Measurements from ENCODE around the gene GNGT1.
"Not testable (repeated sequence)": the region's sequence is repeated elsewhere in the genome, so short reads cannot be mapped to it uniquely, and the experiment has no call there.

The GNGT1 gene

DNA sequence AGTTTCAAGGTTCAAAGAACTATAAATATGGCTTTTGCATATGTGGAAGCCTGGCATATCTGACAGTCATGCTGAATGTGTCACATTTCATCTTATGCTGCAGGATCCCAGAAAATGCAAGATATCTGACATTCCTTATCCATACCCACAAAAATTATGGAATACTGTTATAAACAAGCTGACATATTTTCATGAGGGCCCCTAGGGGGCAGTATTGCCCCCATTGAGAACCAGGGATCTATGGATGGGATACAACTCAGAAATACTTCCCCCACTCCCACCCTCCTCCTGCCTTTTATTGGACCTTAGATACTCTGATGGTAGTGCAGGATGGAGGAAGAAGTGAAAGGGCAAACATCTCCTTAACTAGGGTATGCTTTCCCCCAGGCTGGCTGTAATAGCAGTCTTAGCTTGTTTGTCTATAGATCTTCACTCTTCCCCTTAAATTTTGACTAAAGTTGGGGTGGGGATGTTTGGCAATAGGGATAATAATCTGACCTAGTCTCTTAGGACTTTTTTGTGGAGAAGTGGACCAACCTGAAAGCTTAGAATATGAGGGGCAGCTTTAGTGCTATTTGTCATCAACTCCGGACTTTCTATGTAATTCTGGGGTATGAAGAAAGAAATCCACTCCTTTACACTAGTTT is 3.5 kb upstream of the GNGT1 start:
- DNase-seq (ENCODE audit: extremely low read depth in 1 of 2, low read depth in 1 of 2), result no peak

DNA sequence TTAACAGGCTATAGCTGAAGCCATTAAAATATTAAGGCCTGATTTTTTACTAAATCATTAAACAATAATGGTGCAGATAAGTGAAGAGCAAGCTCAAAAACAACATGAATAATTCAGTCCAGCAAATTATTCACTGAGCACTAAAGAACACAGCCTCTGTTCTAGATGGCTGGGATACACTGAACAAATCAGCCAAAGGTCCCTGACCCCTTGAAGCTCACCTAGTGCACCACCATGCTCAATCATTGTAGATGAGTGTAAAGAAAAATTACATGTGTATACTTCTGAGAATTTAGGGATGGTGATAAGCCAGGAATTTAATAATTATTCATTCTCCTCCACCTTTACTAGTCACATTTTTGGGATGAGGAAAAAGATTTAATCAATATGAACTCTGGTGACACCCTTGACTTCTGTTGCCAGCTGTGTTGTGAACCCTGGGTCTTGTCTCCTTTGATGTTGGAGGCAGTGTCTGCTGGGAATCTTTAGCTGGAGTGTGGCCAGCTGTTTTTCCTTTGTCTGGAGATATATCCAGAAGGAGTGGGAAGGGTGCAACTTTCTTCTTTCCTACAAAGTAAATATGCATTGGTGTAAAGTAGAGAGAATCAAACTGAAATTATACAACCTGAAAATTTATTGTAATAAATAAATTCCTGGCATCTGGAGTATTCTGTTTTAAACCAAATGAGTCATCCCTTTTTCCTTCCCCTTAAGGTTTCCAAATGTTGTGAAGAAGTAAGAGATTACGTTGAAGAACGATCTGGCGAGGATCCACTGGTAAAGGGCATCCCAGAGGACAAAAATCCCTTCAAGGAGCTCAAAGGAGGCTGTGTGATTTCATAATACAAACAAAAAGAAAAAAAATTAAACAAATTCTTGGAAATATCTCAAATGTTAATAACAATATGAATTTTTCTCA is 4.0 kb downstream of the GNGT1 start:
- no peak for DNase-seq (ENCODE audit: extremely low read depth in 1 of 2, low read depth in 1 of 2)

GRCh38 chr7:93911242-93911641 is 4.9 kb downstream of the GNGT1 start:
- not testable (repeated sequence) for DNase-seq (ENCODE audit: extremely low read depth in 1 of 2, low read depth in 1 of 2)

- not testable (repeated sequence) for DNase-seq (ENCODE audit: extremely low read depth in 1 of 2, low read depth in 1 of 2)
These were observed 5.3 kb downstream of the GNGT1 start for GRCh38 chr7:93911661-93912060.

GRCh38 chr7:93913197-93913596 is 6.8 kb downstream of the GNGT1 start:
- no peak for DNase-seq (ENCODE audit: extremely low read depth in 1 of 2, low read depth in 1 of 2)

GRCh38 chr7:93914581-93915066 is 8.3 kb downstream of the GNGT1 start:
- no peak for DNase-seq (ENCODE audit: extremely low read depth in 1 of 2, low read depth in 1 of 2)

GRCh38 chr7:93915206-93915842 is 9.0 kb downstream of the GNGT1 start:
- not testable (repeated sequence) for DNase-seq (ENCODE audit: extremely low read depth in 1 of 2, low read depth in 1 of 2)

GRCh38 chr7:93915888-93916287 is 9.5 kb downstream of the GNGT1 start:
- not testable (repeated sequence) for DNase-seq (ENCODE audit: extremely low read depth in 1 of 2, low read depth in 1 of 2)

DNA sequence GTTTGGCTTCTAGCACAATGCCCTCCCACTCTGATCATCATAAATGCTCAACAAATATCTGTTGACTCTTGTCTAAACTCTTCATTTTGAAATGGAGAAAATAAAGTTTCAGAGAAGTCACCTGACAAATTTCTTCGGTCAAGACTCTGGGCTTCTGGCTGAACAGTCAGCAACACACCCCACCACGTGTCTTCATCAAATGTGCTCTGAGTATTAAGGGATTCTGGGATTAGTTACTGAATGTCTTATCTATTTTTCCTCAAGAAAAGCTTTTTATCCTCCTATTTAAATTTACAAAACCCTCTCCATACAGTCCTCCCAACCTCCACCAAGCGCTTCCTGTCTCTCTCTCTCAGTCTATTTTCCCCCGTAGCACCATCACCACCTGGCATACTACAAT is 9.9 kb downstream of the GNGT1 start:
- DNase-seq (ENCODE audit: extremely low read depth in 1 of 2, low read depth in 1 of 2), result not testable (repeated sequence)

- DNase-seq (ENCODE audit: extremely low read depth in 1 of 2, low read depth in 1 of 2), result no peak
These were observed 14.3 kb downstream of the GNGT1 start for GRCh38 chr7:93920496-93921182.

- no peak for DNase-seq (ENCODE audit: extremely low read depth in 1 of 2, low read depth in 1 of 2)
These were observed 14.8 kb downstream of the GNGT1 start for GRCh38 chr7:93921186-93921585.

DNA sequence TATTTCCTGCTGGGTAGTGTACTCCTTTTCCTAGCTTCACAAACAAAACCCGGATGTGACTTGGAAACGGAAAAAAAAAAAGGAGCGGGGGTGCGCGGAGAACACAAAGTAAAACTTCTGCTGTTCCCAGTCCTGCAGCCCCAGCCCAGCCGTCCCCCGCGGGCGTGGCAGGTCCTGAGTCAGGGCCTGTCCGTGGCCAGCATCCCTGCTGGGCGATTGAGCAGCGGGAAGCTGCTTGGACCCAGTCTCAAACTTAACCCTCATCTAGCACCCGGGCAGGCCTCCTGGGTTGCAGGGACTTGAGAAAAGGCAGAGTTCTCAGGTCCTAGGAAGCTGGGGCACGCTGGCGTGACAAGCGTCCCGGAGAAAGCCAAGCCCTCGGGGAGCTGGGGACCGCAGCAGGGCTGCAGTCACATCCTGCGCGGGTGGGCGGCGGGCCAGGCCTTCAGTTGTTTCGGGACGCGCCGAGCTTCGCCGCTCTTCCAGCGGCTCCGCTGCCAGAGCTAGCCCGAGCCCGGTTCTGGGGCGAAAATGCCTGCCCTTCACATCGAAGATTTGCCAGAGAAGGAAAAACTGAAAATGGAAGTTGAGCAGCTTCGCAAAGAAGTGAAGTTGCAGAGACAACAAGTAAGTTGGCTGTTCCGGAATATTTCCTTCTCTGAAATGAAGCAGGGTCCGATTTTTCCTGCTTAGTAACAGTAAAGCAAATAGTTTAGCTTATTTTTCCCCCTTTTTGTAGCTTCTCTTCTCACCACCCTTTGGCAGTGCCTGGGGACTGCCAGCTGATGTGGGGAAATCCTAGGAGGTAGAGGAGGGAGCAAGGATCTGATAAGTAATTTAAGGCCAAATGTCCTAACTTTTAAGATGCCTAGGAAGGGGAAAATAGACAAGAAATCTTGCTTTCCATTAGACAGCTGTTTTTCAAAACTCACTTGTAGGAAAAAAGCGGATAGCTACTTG is 15.5 kb downstream of the GNGT1 start, which contains the start of gene GNG11:
GNG11 (plus strand) TSS at position 129 of the 960 bp plus-strand sequence; CDS start at position 532, 403 bp downstream.
- peak in 1 of 2 donors; percentile 18 for DNase-seq (ENCODE audit: extremely low read depth in 1 of 2, low read depth in 1 of 2)

GRCh38 chr7:93923296-93923695 is 16.9 kb downstream of the GNGT1 start:
- no peak for DNase-seq (ENCODE audit: extremely low read depth in 1 of 2, low read depth in 1 of 2)

DNA sequence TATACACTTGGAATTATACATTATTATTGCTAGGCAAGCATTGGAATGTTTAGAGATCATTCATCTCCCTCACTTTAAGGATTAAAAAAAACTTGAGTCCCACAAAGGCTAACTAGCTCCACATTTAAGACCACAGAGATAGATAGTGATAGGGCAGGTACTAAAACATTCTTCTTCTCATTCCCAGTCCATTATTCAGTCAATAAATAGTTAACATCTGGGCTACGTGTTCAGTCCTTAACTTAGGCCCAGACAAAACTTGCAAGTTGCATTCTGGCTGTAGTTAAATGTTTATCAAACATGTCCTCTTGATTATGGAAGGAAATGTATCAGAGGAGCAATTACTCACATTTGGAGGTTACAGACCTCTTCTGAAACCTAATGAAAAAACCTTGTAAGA is 17.6 kb downstream of the GNGT1 start:
- DNase-seq (ENCODE audit: extremely low read depth in 1 of 2, low read depth in 1 of 2), result no peak

DNA sequence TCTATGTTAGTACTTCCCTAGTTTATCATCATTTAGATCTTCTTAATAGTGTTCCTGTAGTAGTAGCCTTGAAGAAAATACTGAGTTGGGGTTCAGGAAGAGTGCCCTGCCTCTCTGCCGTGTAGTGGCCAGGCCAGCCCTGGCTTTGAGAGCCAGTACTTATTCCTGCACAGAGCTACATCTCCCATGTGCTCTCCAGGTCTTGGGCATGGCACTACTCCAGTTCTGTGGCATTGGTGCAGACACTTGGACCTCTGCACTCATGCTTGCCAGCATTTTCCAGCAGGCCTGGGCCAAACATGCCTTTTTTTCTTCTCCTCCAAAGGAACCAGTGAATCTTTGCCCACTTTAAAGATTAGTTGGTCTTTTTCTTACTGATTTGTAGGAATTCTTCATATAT is 20.4 kb downstream of the GNGT1 start:
- DNase-seq (ENCODE audit: extremely low read depth in 1 of 2, low read depth in 1 of 2), result no peak

- DNase-seq (ENCODE audit: extremely low read depth in 1 of 2, low read depth in 1 of 2), result no peak
These were observed 21.2 kb downstream of the GNGT1 start for GRCh38 chr7:93927585-93927984.

GRCh38 chr7:93931655-93932054 is 25.3 kb downstream of the GNGT1 start:
- no peak for DNase-seq (ENCODE audit: extremely low read depth in 1 of 2, low read depth in 1 of 2)

- DNase-seq (ENCODE audit: extremely low read depth in 1 of 2, low read depth in 1 of 2), result no peak
These were observed 26.8 kb downstream of the GNGT1 start for GRCh38 chr7:93933156-93933555.

- DNase-seq (ENCODE audit: extremely low read depth in 1 of 2, low read depth in 1 of 2), result no peak
These were observed 28.7 kb downstream of the GNGT1 start for GRCh38 chr7:93935102-93935501.

DNA sequence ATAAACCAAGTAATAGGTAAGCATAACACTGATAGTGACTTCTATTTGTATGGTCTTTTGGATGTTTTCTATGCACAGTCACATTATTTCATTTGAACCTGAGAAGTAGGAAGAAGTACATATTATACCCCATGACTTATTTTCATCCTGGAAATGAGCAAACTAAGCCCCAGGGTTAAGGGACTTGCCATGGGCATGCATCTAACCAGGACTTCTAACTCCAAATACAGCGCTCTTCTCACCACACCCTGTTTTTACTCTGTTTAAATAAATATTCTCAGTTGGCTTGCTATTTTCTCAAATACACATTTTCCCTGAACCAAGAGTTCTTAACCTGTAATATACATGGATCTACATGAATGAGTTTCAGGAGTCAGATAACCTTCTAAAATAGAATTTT is 31.5 kb downstream of the GNGT1 start:
- DNase-seq (ENCODE audit: extremely low read depth in 1 of 2, low read depth in 1 of 2), result no peak

All from stimulated activated CD8-positive, alpha-beta memory T cell treated with anti-CD3 and anti-CD28 coated beads, Interleukin-7, amount 100 ng/mL, for 48 hours (primary cell).